GM19238 (cell line): ENCODE results near the gene CD226.
"Not testable (repeated sequence)": the region's sequence is repeated elsewhere in the genome, so short reads cannot be mapped to it uniquely, and the experiment has no call there.

ENCODE experiments used
- DNase-seq: peaks from one replicate; pipeline ENCODE4 v3.0.0; 2011; ENCODE audit warnings: low spot score; ENCODE audit not compliant: insufficient read length

The CD226 gene

GRCh38 chr18:69947361-69948133 lies at the start of gene CD226:
CD226 (minus strand) TSS chr18:69947873; CDS start chr18:69947406, 467 bp downstream.
- no peak for DNase-seq

GRCh38 chr18:69996951-69997798 lies 49.5 kb upstream of the CD226 start:
- no peak for DNase-seq

GRCh38 chr18:69996417-69996816 lies 48.7 kb upstream of the CD226 start:
- DNase-seq = no peak

- no peak for DNase-seq
These were observed 48.1 kb upstream of the CD226 start for GRCh38 chr18:69995774-69996173.

- DNase-seq = no peak
These were observed 45.1 kb upstream of the CD226 start for GRCh38 chr18:69992776-69993175.

- no peak for DNase-seq
These were observed 40.2 kb upstream of the CD226 start for GRCh38 chr18:69987870-69988269.

- no peak for DNase-seq
These were observed 37.6 kb upstream of the CD226 start for GRCh38 chr18:69985239-69985638.

GRCh38 chr18:69982417-69982816 lies 34.7 kb upstream of the CD226 start:
- DNase-seq = no peak

- DNase-seq = no peak
These were observed 34.3 kb upstream of the CD226 start for GRCh38 chr18:69981948-69982347.

GRCh38 chr18:69980982-69981804 lies 33.5 kb upstream of the CD226 start:
- DNase-seq = no peak

GRCh38 chr18:69980509-69980908 lies 32.8 kb upstream of the CD226 start:
- no peak for DNase-seq

GRCh38 chr18:69978732-69979715 lies 31.4 kb upstream of the CD226 start:
- no peak for DNase-seq

- not testable (repeated sequence) for DNase-seq
These were observed 27.6 kb upstream of the CD226 start for GRCh38 chr18:69975294-69975693.

GRCh38 chr18:69974365-69974764 lies 26.7 kb upstream of the CD226 start:
- DNase-seq = no peak

GRCh38 chr18:69969491-69969890 lies 21.8 kb upstream of the CD226 start:
- no peak for DNase-seq

GRCh38 chr18:69968039-69968438 lies 20.4 kb upstream of the CD226 start:
- no peak for DNase-seq

GRCh38 chr18:69963196-69963595 lies 15.5 kb upstream of the CD226 start:
- DNase-seq = no peak

- no peak for DNase-seq
These were observed 14.0 kb upstream of the CD226 start for GRCh38 chr18:69961718-69962117.

- no peak for DNase-seq
These were observed 10.7 kb upstream of the CD226 start for GRCh38 chr18:69958422-69958821.

GRCh38 chr18:69957747-69958146 lies 10.1 kb upstream of the CD226 start:
- no peak for DNase-seq
